ENCODE data around the gene SPPL2B. TPM values are rescaled to one million over a fixed set of nuclear protein-coding genes. Genes with fewer than 3 reads are reported as not detected.

Gene SPPL2B
- total RNA-seq, 1 experiment from 2014 or later: 73.7 TPM

GRCh38 chr19:2345076-2345475, 16.6 kb downstream of the SPPL2B start:
- WGBS (ENCODE audit: extremely low coverage, insufficient read length, low lambda C conversion rate): no CpG with 5 or more reads among the region's 17 CpGs
- no peak overlapping the region for H4K5ac ChIP-seq (ENCODE audit: insufficient read length, low read depth, low read length)
- H3K4me1 ChIP-seq (ENCODE audit: insufficient read depth, low read length): no peaks in the 10 kb centered on the region
- no peak overlapping the region for H4K8ac ChIP-seq (replicated peaks; ENCODE audit: insufficient read length, low read depth, low read length)
- no peak overlapping the region for H2AFZ ChIP-seq (ENCODE audit: low read length)
- Mint-ChIP-seq H3K36me3 (ENCODE audit: insufficient read depth in 1 of 3, low read depth in 3 of 3) (peaks cover 0 to 14% (median 11%) of the 10 kb centered on the region in 3 experiments; a peak in 4 of 7 replicates), H3K27ac (no peak overlapping the region), H3K27me3 (ENCODE audit: low read depth) (no peaks in the 10 kb centered on the region), H3K9me3 (no peaks in the 10 kb centered on the region), H3K4me3 (no peak overlapping the region), H3K4me1 (peaks cover 3 to 5% of the 10 kb centered on the region in 2 experiments)
- no peak overlapping the region for H3K9ac ChIP-seq (ENCODE audit: extremely low read depth, insufficient read length, low read length)
- H3K79me1 ChIP-seq (ENCODE audit: insufficient read depth, low read depth, low read length, poor library complexity, severe bottlenecking): no peaks in the 10 kb centered on the region
- no peak overlapping the region for H3K14ac ChIP-seq (ENCODE audit: insufficient read depth, low read length)
- H3K9me3 ChIP-seq (ENCODE audit: control insufficient read depth, low read depth, low read length): no peaks in the 10 kb centered on the region
- no peak overlapping the region for H3K4ac ChIP-seq (ENCODE audit: low read depth, low read length)
- no peak overlapping the region for H2BK12ac ChIP-seq (ENCODE audit: insufficient read length, low read depth, low read length)
- H2BK5ac ChIP-seq (ENCODE audit: insufficient read length, low read length): no peak overlapping the region
- H3K23me2 ChIP-seq (ENCODE audit: insufficient read length, low read depth, low read length, poor library complexity, severe bottlenecking): no peaks in the 10 kb centered on the region
- no peak overlapping the region for H2BK120ac ChIP-seq (ENCODE audit: low read depth, low read length, poor library complexity, severe bottlenecking)
- no peak overlapping the region for H2BK20ac ChIP-seq (ENCODE audit: low read depth, low read length, poor library complexity, severe bottlenecking)
- no peak overlapping the region for H3K27ac ChIP-seq (ENCODE audit: insufficient read length, low read depth, low read length)
- no peak for DNase-seq
- H3K79me2 ChIP-seq (ENCODE audit: insufficient read depth, low read length): no peaks in the 10 kb centered on the region
- TF ChIP-seq CTCF (conservative IDR thresholded peaks at IDR 0.05): no peak
- no peak overlapping the region for H2BK15ac ChIP-seq (ENCODE audit: low read depth, low read length)
- no peak overlapping the region for H3K4me2 ChIP-seq (ENCODE audit: insufficient read depth, insufficient read length, low read length)
- no peak overlapping the region for H3T11ph ChIP-seq (ENCODE audit: low read length)
- no peak overlapping the region for H3K56ac ChIP-seq (ENCODE audit: insufficient read length, low read depth, low read length)
- H3K23ac ChIP-seq (ENCODE audit: insufficient read length, low read depth, low read length): no peak overlapping the region
- H4K20me1 ChIP-seq (ENCODE audit: control insufficient read depth, insufficient read depth, insufficient read length): no peaks in the 10 kb centered on the region
- no peak overlapping the region for H2AK5ac ChIP-seq (ENCODE audit: insufficient read length, low read length)
- H3K27me3 ChIP-seq (ENCODE audit: insufficient read depth, low read length): no peaks in the 10 kb centered on the region
- H4K91ac ChIP-seq (ENCODE audit: insufficient read length, low read depth, low read length): no peak overlapping the region
- H3K18ac ChIP-seq (ENCODE audit: insufficient read length, low read depth, low read length): no peak overlapping the region

Measured in H9 (cell line).